GM21360 (cell line): Measurements from ENCODE around the gene CRELD2.

Experiments used
- ATAC-seq: cut with Tn5 transposase; IDR thresholded peaks from one replicate; pipeline ENCODE4 v1.9.1; 2021; ENCODE audit warnings: mild to moderate bottlenecking, moderate library complexity; ENCODE audit not compliant: unreplicated experiment

CRELD2 gene

DNA sequence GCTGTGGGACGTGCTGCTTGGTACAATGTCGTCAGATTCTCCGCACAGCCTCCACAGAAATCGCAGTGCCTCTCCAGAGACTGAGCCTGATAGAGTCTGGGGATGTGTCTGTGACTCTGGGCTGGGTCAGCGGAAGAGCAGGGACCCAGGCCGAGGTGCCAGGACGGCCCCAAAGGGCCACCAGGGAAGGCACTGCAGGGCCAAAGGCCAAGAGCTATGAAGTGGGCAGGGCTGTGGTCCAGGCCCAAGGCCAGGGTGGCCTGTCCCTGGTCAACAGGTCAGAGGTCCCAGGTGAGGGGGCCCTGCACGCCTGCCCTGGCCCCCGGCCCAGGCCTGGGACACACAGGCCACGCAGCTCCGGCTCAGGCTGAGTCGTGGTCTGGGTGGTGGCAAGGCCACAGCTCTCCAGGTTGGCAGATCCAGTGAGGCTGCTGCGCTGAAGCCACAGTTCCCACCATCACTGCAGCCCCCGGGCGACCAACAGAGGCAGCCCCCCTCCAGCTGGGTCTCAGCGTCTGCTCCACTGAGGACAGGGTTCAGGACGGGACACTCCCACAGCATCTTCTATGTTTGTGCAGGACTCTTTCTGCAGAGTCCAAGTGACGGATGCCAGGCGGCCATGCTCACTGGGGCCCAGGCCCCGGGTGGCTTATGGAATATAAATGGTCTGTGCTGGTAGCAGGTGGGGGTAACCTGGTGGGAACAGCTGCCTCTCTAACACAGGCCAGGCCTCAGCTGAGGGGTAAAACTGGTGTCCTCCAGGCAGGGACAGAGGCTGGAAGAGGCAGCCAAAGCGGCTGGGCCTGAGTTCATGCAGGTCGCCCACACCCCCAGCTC is 37.4 kb downstream of the CRELD2 start:
- no peak for ATAC-seq

DNA sequence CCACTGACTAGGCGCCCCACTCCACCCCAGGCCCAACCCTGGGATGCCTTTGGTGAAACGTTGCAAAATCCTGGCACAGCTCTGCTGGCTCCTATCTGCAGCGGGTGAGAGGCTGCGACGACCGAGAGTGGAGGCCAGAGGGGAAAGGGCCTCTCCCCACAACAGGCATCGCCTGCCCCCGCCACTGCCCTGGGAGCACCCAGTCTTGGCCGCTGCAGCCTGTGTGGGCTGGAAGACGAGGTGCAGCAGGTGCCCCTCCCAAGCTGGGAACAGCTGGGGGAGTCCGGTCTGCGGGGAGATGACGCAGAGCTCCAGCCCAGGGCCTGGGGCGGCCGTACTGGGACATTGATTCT is 38.0 kb downstream of the CRELD2 start:
- no peak for ATAC-seq

DNA sequence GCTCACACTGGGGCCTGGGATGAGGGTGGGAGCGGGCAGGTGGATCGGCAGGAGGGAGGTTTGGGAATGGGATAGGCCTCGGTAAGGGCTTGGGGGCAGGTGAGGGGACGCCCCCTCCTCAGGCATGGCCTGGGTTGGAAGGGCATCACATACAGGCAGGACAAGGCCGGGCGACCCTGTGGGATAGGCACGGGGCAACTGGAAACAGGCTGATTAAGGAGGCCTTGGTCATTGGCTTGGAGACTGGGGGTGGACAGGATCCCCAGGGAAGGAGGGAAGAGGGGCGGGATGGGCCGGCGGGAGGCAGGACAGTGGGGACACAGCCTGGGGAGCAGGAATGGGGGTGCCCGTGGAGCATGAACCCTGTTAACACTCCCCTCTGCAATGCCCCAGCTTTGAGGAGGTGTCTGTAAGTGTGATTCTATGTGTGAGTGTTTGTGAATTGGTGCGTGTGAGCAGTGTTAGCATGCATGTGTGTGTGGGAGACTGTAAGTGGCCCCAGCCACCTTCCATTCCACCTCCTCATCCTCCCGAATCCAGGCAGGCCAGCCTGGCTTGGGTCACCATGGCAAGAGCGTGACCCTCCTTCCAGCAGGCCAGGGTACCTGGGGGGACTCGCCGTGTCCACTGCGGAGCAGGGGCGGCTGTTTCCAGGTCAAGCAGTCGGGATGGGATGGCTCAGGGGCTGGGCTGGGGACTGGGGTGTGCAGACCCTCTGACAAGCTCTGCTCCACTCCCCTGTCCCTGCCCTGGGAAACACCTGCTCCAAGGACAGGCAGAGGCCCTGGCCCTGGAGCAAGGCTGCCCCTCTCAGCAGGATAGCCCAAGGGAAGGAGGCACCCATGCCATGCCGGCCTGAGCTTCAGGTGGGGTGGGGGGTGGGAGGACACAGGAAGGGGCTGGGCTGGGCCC is 38.7 kb downstream of the CRELD2 start:
- ATAC-seq = no peak

DNA sequence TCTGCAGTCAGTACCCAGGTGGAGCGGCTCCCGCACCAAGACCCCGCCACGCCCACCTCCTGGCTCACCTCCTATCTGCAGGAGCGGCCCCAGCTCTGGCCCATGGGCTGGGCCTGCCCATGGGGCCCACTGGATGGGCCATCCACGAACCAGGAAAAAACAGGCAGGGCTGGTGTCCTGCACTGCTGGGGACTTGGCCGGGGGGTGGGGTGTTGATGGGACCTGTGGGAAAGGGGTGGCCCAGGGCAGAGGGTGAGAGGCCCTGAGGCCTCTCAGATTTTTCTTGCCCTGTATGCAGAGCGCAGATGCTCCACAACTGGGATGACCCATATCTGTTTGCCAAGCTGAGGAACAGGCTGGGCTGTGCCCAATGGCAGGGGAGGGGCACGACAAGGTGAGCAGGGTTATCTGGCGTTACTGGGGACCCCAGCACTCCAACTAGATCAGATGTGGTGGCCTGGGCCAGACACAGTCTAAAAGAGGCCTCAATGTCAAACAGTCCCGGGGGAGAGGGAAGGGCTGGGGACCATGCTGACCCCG is 39.5 kb downstream of the CRELD2 start:
- no peak for ATAC-seq

DNA sequence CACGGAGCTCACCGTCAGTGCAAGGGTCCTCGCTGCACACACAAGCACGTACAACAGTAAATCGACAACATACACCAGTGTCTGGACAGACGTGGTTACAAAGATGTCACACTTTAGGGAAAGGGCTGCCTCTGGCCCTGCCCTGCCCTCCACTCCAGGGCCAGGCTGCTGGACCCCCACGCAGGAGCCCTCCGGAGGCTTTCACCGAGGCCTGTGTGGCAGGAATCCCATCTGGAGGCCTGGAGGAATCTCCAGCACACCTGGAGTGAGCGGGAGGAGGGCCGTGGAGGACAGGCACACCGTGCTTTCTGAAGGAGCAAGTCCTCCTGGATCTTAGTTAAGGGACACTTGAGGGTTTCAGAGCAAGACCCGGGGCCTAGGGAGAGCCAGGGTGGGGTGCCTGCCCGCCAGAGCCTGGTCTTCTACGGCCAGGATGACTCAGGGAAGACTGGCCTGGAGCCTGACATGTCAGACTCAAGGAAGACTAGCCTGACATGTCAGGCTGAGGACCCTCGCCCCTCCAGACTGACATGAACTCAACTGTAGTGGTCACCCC is 40.0 kb downstream of the CRELD2 start:
- no peak for ATAC-seq

DNA sequence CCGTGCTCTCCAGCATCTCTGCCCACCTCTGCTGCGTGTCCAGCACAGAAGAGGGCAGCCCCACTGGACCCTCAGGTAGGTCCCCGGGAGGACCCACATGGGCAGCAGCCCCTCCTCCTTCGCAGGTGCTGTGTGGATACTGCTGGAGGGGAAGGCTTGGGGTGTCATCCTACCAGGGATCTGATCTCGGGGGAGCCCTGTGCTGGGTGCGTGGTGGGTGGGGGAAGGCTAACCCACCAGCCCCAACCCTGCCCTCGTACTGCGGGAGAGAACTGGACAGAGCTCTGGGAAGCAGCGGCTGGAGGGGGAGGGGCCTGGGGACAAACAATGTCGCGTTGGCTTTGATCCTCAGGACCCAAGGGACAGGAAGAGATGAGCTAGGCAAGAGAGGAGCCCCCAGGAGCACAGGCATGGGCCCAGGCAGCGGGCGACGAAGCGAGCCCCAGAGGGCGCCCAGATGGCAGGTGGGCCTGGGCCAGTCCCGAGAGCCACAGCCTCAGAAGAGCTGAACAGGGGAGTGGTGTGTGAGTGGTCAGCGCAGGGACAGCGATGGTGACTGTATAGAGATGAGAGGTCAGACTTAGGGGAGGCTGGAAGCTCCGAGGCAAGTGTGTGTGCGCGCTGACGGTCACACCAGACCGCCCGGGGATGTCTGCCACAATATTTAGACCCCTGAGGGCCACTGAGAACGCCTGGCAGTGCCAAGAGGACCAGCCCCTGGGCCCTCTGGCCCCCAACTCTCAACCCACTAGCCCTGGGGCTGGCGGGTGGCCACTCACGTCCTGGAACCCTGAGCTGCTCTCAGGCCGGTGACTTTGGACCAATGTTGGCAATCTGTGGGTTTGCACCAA is 40.7 kb downstream of the CRELD2 start:
- no peak for ATAC-seq

DNA sequence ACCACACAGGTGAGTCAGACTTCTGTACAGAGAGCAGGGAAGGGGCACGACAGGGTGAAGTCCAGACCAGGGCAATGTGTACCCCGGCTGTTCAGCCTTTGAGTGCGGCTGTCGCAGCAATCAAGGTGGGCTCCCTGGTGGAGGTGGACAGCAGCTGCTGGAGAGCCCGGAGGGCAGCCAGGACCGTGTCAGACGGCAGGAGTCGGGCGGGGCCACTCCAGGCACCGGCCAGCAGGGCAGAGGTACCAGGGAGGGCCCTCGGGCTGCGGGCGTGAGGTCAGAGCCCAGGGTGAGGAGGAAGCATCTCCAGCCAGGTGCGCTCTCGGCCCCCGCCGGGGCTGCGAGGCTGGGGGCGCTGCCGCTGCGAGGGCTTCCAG is 41.3 kb downstream of the CRELD2 start:
- no peak for ATAC-seq

DNA sequence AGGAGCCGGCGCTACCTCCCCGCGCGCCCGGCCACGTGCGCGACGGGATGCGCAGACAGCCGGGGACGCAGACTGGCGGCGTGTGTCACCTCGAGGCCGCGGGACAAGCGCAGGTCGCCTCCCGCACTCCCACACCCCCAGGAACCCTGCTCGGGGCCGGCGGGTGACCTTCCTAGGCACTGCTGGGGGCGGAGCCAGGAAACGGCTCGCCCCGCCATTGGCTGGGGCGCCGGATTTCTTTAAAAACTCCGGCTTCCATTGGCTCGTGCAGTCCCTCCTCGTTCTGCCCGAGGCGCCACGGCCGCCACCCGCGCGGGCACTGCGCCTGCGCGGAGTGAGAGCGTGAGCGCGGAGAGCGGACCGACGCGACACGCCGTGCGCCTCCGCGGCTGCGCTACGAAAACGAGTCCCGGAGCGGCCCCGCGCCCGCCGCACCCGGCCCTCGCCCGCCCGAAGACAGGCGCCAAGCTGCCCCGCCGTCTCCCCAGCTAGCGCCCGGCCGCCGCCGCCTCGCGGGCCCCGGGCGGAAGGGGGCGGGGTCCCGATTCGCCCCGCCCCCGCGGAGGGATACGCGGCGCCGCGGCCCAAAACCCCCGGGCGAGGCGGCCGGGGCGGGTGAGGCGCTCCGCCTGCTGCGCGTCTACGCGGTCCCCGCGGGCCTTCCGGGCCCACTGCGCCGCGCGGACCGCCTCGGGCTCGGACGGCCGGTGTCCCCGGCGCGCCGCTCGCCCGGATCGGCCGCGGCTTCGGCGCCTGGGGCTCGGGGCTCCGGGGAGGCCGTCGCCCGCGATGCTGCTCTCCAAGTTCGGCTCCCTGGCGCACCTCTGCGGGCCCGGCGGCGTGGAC is 41.9 kb downstream of the CRELD2 start, which contains the start of gene PIM3:
Gene PIM3, plus strand, starts transcription at position 614 of the 846 bp plus-strand sequence. Its CDS starts 176 bp downstream, at position 790.
- peak; percentile 48 for ATAC-seq

DNA sequence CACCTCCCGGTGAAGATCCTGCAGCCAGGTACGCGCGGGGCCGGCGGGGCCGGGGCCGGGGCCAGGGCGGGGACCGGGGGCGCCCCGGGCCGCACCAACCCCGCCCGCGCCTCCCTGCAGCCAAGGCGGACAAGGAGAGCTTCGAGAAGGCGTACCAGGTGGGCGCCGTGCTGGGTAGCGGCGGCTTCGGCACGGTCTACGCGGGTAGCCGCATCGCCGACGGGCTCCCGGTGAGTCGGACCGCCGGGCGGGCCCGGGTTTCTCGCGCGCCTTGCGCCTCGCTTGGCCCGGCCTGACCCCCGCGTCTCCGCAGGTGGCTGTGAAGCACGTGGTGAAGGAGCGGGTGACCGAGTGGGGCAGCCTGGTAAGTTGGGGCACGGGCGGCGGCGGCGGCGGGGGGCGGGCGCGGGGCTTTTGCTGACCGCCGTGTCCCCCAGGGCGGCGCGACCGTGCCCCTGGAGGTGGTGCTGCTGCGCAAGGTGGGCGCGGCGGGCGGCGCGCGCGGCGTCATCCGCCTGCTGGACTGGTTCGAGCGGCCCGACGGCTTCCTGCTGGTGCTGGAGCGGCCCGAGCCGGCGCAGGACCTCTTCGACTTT is 42.7 kb downstream of the CRELD2 start:
- ATAC-seq = no peak

DNA sequence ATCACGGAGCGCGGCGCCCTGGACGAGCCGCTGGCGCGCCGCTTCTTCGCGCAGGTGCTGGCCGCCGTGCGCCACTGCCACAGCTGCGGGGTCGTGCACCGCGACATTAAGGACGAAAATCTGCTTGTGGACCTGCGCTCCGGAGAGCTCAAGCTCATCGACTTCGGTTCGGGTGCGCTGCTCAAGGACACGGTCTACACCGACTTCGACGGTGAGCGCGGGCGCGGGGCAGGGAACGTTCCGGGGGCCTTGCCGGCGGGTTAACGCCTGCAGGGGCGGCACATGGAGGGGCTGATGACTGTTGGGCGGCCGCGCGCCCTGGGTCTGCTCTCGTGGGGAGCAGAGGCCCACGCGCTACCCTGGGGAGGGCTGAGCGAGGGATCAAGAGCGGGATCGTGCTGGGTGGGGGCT is 43.2 kb downstream of the CRELD2 start:
- no peak for ATAC-seq

DNA sequence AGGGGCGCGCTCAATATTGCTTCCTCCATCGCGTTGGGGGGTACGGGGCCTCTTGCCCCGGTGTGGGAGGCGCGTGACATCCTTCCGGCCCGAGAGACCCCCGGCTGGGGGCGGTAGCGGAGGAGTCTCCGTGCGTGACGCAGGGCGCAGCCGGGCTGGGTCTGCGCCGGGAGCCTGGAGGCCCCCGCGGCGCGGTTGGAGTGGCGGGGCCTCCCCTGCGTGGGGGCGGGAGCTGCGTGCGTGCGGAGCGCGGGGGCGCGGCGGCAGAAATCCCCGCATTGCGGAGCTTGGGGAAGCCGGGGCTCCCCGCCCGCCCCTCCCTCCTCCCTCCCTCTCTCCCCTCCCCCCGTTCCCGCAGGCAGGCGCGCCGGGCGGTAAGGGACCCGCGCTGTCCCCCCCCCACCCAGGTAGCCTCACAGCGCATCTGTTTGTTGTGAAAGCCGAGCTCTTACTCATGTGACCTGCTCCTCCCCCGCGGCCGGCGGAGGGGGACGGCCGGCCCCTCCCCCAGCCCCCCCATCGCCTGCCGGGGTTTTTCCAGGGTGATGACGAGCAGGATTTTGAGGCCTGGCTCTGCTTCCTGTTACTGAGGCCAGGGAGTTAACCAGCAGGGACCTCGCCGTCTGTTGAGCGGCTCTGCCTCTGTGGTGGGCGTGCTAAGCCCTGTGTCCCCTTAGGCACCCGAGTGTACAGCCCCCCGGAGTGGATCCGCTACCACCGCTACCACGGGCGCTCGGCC is 43.7 kb downstream of the CRELD2 start:
- no peak for ATAC-seq

DNA sequence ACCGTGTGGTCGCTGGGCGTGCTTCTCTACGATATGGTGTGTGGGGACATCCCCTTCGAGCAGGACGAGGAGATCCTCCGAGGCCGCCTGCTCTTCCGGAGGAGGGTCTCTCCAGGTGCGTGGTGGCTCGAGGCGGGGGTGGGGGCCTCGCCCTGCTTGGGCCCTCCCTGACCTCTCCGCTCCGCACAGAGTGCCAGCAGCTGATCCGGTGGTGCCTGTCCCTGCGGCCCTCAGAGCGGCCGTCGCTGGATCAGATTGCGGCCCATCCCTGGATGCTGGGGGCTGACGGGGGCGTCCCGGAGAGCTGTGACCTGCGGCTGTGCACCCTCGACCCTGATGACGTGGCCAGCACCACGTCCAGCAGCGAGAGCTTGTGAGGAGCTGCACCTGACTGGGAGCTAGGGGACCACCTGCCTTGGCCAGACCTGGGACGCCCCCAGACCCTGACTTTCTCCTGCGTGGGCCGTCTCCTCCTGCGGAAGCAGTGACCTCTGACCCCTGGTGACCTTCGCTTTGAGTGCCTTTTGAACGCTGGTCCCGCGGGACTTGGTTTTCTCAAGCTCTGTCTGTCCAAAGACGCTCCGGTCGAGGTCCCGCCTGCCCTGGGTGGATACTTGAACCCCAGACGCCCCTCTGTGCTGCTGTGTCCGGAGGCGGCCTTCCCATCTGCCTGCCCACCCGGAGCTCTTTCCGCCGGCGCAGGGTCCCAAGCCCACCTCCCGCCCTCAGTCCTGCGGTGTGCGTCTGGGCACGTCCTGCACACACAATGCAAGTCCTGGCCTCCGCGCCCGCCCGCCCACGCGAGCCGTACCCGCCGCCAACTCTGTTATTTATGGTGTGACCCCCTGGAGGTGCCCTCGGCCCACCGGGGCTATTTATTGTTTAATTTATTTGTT is 44.6 kb downstream of the CRELD2 start:
- ATAC-seq = no peak

DNA sequence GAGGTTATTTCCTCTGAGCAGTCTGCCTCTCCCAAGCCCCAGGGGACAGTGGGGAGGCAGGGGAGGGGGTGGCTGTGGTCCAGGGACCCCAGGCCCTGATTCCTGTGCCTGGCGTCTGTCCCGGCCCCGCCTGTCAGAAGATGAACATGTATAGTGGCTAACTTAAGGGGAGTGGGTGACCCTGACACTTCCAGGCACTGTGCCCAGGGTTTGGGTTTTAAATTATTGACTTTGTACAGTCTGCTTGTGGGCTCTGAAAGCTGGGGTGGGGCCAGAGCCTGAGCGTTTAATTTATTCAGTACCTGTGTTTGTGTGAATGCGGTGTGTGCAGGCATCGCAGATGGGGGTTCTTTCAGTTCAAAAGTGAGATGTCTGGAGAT is 45.2 kb downstream of the CRELD2 start:
- no peak for ATAC-seq

DNA sequence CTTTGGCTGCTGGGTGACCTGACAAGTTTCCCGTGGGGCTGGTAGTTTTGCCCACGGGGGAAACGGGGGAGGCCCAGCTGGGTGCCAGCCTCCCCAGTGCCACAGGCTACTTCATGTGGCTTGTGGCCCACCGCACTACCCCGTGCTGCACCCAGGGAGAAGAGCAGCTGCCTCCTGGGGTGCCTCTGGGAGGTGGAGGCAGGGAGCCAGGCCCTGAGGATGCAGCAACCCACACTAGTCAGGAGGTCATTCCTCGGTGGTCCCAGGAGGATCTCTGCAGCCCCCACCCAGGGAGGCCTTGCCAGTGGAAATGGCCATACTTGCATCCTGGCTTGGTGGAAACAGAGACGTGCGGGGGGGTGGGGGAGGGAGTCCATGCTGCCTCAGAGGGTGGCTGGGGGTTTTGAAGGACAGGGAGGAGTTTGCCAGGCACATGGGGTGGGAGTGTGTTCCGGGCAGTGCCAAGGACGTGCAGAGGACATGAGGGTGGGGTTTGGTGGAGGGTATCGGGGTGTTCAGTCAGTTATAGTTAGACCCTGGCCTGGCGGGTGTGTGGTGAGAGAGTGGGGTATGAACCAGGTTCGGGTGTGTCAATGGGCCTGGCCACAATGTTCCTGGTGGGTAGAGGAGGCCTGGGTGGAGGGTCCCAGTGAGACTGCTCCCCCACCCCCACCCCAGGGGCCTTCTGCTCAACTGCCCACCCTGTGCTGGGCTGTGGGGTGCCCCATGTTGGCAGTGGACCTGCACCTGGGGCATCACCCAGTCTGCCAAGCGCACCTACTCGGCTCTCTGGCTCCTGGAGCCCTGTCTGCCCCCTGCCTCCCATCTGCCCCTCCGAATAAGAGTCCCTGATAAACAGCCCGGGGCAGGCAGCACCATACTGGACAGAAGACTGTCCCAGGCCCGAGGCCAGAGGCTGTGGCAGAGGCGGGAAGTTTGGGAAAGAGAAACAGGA is 46.0 kb downstream of the CRELD2 start:
- ATAC-seq = no peak

DNA sequence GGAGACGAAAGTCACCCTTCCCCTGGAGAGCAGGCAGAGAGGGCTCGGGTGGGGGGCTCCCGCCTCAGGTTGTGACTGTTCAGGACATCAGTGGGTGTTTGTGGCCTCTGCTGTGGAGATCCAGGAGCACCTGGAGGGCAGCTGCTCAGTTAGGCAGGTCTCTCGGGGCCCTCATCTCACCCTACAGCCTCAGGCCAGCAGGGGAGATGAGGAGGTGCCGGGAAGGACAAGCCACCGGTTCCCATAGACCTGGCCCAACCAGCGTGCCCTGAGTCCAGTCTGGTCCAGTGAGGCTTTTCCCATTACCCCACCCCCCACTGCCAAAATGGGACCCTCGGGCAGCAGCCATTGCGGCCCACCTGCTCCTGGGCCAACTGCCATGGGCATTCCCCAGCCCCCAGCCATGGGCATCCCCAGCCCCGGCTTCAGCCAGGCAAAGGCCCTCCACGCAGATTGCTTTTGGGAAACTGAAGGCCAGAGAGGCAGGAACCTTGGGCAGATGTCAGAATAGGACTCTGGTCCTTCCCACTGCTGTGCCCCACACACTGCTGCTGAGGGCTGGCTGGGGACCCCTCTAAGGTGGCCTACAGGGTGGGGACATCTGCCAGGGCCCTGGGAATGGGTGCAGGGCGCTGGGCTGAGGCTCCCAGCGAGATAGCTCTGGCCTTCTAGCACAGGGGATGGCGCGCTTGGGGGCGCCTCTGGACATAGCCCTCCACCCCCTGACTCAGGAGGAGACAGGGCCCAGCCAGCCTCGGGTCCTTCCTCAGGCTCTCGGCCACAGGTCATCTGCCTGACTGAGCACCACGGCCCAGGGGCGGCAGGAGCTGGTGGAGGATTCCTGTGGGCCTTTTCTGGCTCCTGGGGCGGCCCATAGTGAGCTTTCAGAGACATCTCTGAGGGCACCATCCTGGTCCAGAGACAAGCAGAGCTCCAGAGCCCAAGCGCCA is 46.9 kb downstream of the CRELD2 start:
- ATAC-seq = no peak
